IMR-90 (cell line): ENCODE measurements around the gene CLDN6. TPM values are rescaled to one million over a fixed set of nuclear protein-coding genes. Genes with fewer than 3 reads are reported as not detected.

ENCODE experiments used
- ATAC-seq: fragments of 200-7000 bp; cut with Tn5 transposase; 2 replicates; pipeline ENCODE4 v1.9.1; 2020; ENCODE audit warnings: low read depth, mild to moderate bottlenecking, moderate library complexity
- BruUV-seq: library from RNA; stranded (reverse); fragments of 400-500 nt; replicated peaks from 2 replicates; lab custom pipeline; 2021; lab: Mats Ljungman, UMichigan
- CTCF ChIA-PET: fragments of 300-600 bp; formaldehyde crosslinking; extraction: SDS; loops from one replicate; lab custom pipeline; 2021; ENCODE audit warnings: antibody characterized with exemption; lab: Yijun Ruan, JAX
- POLR2A ChIA-PET: fragments of 300-600 bp; sonication (Branson Sonifier 250); formaldehyde crosslinking; loops from one replicate; lab custom pipeline; 2022; ENCODE audit warnings: antibody characterized with exemption; ENCODE audit not compliant: unreplicated experiment; lab: Charles Lee
- DNase-seq: peaks from one replicate; pipeline ENCODE4 v3.0.0; 2013
- H2AFZ ChIP-seq: replicated peaks from 2 replicates; pipeline ENCODE3; 2013; ENCODE audit warnings: low read length, mild to moderate bottlenecking; ENCODE audit not compliant: poor library complexity
- H2AK5ac ChIP-seq: 2 replicates; pipeline ENCODE4 v1.6.1; 2013; ENCODE audit warnings: low read depth, low read length, inconsistent platforms
- H2AK9ac ChIP-seq: replicated peaks from 2 replicates; pipeline ENCODE3; 2013; ENCODE audit warnings: mild to moderate bottlenecking, low read depth, low read length, moderate library complexity; ENCODE audit not compliant: poor library complexity
- H2BK120ac ChIP-seq: 2 replicates; pipeline ENCODE4 v1.6.1; 2013; ENCODE audit warnings: low read depth, low read length, inconsistent platforms
- H2BK15ac ChIP-seq: 3 replicates; pipeline ENCODE4 v1.6.1; 2013; ENCODE audit warnings: low read depth, low read length, inconsistent platforms
- H2BK20ac ChIP-seq: 2 replicates; pipeline ENCODE4 v1.6.1; 2013; ENCODE audit warnings: low read depth, mild to moderate bottlenecking, inconsistent platforms, low read length, moderate library complexity
- H2BK5ac ChIP-seq: 2 replicates; pipeline ENCODE4 v1.6.1; 2013; ENCODE audit warnings: mild to moderate bottlenecking, low read depth, low read length, inconsistent platforms; ENCODE audit not compliant: poor library complexity, severe bottlenecking
- H3K14ac ChIP-seq: replicated peaks from 2 replicates; pipeline ENCODE4 v1.6.1; 2013; ENCODE audit warnings: low read depth, low read length, inconsistent platforms
- H3K18ac ChIP-seq: 2 replicates; pipeline ENCODE4 v1.6.1; 2013; ENCODE audit warnings: low read depth, low read length, control low read depth
- H3K23ac ChIP-seq: 2 replicates; pipeline ENCODE4 v1.6.1; 2013; ENCODE audit warnings: low read depth, low read length, inconsistent platforms
- H3K27ac ChIP-seq: 2 replicates; pipeline ENCODE4 v1.5.1; 2013; ENCODE audit warnings: mild to moderate bottlenecking, control low read depth, low read length; ENCODE audit not compliant: insufficient read depth
- H3K27me3 ChIP-seq: 2 replicates; pipeline ENCODE4 v1.6.1; 2013; ENCODE audit warnings: low read length; ENCODE audit not compliant: control insufficient read depth, insufficient read depth
- H3K36me3 ChIP-seq: 2 replicates; pipeline ENCODE4 v1.6.1; 2013; ENCODE audit warnings: low read length, mixed read lengths; ENCODE audit not compliant: control insufficient read depth, insufficient read depth
- H3K4ac ChIP-seq: 2 replicates; pipeline ENCODE4 v1.6.1; 2013; ENCODE audit warnings: low read depth, low read length, inconsistent platforms
- H3K4me1 ChIP-seq: 2 replicates; pipeline ENCODE4 v1.6.1; 2013; ENCODE audit warnings: low read length, mixed read lengths; ENCODE audit not compliant: control insufficient read depth, insufficient read depth
- H3K4me2 ChIP-seq: 2 replicates; pipeline ENCODE4 v1.6.1; 2013; ENCODE audit warnings: low read depth, mild to moderate bottlenecking, control low read depth, low read length, moderate library complexity
- H3K4me3 ChIP-seq: 2 replicates; pipeline ENCODE4 v1.5.1; 2013; ENCODE audit warnings: low read depth, mild to moderate bottlenecking, control low read depth, low read length, moderate library complexity; ENCODE audit not compliant: insufficient read depth
- H3K56ac ChIP-seq: 2 replicates; pipeline ENCODE4 v1.6.1; 2013; ENCODE audit warnings: low read length, inconsistent platforms; ENCODE audit not compliant: insufficient read depth; ENCODE audit errors: extremely low read depth
- H3K79me1 ChIP-seq, 2 experiments: 2 replicates each; pipeline ENCODE4 v1.6.1; 2013; ENCODE audit warnings: low read length in 2 of 2, inconsistent platforms in 1 of 2, low read depth in 1 of 2
- H3K9ac ChIP-seq: 2 replicates; pipeline ENCODE4 v1.6.1; 2013; ENCODE audit warnings: low read depth, low read length, control low read depth
- H3K9me1 ChIP-seq: 2 replicates; pipeline ENCODE4 v1.6.1; 2013; ENCODE audit warnings: low read length, inconsistent platforms; ENCODE audit not compliant: insufficient read depth
- H3K9me3 ChIP-seq: 2 replicates; pipeline ENCODE4 v1.6.1; 2013; ENCODE audit warnings: low read length; ENCODE audit not compliant: control insufficient read depth, insufficient read depth
- H4K20me1 ChIP-seq: 2 replicates; pipeline ENCODE4 v1.6.1; 2013; ENCODE audit warnings: low read length, inconsistent platforms; ENCODE audit not compliant: insufficient read depth
- H4K5ac ChIP-seq: 2 replicates; pipeline ENCODE4 v1.6.1; 2013; ENCODE audit warnings: mild to moderate bottlenecking, low read depth, low read length, control low read depth
- H4K8ac ChIP-seq, 2 experiments: 2 replicates each; pipeline ENCODE4 v1.6.1; 2013; ENCODE audit warnings: low read depth in 2 of 2, low read length in 2 of 2, control low read depth in 1 of 2, inconsistent platforms in 1 of 2
- H4K91ac ChIP-seq: 2 replicates; pipeline ENCODE4 v1.6.1; 2013; ENCODE audit warnings: low read depth, low read length, inconsistent platforms; ENCODE audit not compliant: insufficient read depth
- CTCF ChIP-seq: conservative IDR thresholded peaks from 2 replicates; pipeline ENCODE4 v1.5.1; 2012; ENCODE audit warnings: mild to moderate bottlenecking, low read depth, low read length, improper control_type of control experiment
- FOS ChIP-seq: fragments of 150-350 bp; IDR thresholded peaks from 2 replicates; pipeline ENCODE4 v1.6.1; 2016; ENCODE audit warnings: low read depth, low read length
- RFX5 ChIP-seq: IDR thresholded peaks from 2 replicates; pipeline ENCODE4 v1.8.0; 2012; ENCODE audit warnings: low read depth, mild to moderate bottlenecking, low read length, moderate library complexity
- WGBS, 2 experiments: methylation state at CpG; one replicate each; pipeline versions ENCODE4 v1.1.5 to v1.1.7; 2013; ENCODE audit warnings: missing lambda C conversion rate in 2 of 2; ENCODE audit not compliant: insufficient read length in 1 of 2; ENCODE audit errors: extremely low coverage in 2 of 2; 5-methylcytosine and 5-hydroxymethylcytosine counted together
- dilution Hi-C: fragments of 300-500 bp; cut with HindIII; formaldehyde crosslinking; loops from one replicate; pipeline ENCODE4 v1.14.3; 2018; ENCODE audit warnings: low sequenced_read_pairs; ENCODE audit not compliant: unreplicated experiment
- in situ Hi-C: fragments of 300-500 bp; cut with MboI; formaldehyde crosslinking; loops from 3 replicates; pipeline ENCODE4 v1.14.3; 2019; ENCODE audit warnings: low sequenced_read_pairs, inconsistent platforms, mixed read lengths
- intact Hi-C: fragments of 100-400 bp; cut with micrococcal nuclease; formaldehyde crosslinking; loops from 2 replicates; pipeline ENCODE4 v1.10.0; 2022
- polyA plus RNA-seq, 3 experiments: library from polyadenylated mRNA; depleted of rRNA; stranded (reverse); fragments of >200 nt; gene quantifications; 2 replicates each; pipeline ENCODE4 v1.2.3, GENCODE V29; 2012; ENCODE audit warnings: low replicate concordance in 1 of 3
- total RNA-seq: library from RNA; depleted of rRNA; stranded (reverse); fragments of >200 nt; gene quantifications from 2 replicates; pipeline ENCODE4 v1.2.3, GENCODE V29; 2012

CLDN6 gene
- total and polyA plus RNA-seq, 2 of the 4 experiments (the other 2 are of a cell fraction): 0.14 TPM; not detected in 1

- no peaks in the 10 kb centered on the region for H3K4me1 ChIP-seq
- H4K5ac ChIP-seq: no peak overlapping the region
- no peak overlapping the region for H3K4me2 ChIP-seq
- no peaks in the 10 kb centered on the region for H4K20me1 ChIP-seq
- no peak overlapping the region for H2BK15ac ChIP-seq
- no peak overlapping the region for H2AK5ac ChIP-seq
- ChIA-PET POLR2A (no interaction called here), CTCF (no interaction called here)
- H2AK9ac ChIP-seq: no peak overlapping the region
- no peak overlapping the region for H3K27ac ChIP-seq
- H3K18ac ChIP-seq: no peak overlapping the region
- no peak overlapping the region for H2BK120ac ChIP-seq
- H3K14ac ChIP-seq: no peak overlapping the region
- no peak overlapping the region for H4K8ac ChIP-seq
- no peak overlapping the region for H3K23ac ChIP-seq
- no peaks in the 10 kb centered on the region for H3K79me1 ChIP-seq
- ATAC-seq (no peak), DNase-seq (no peak)
- 94% methylated on average over 4 of the region's 14 CpGs; no CpG with 5 or more reads in 1 of the 2 experiments for WGBS, 2 experiments
- H3K9me3 ChIP-seq: no peaks in the 10 kb centered on the region
- H4K91ac ChIP-seq: no peak overlapping the region
- no peak overlapping the region for H3K4me3 ChIP-seq
- H3K36me3 ChIP-seq: no peaks in the 10 kb centered on the region
- TF ChIP-seq CTCF (no peak), FOS (no peak), RFX5 (no peak)
- no peaks in the 10 kb centered on the region for H3K9me1 ChIP-seq
- H3K4ac ChIP-seq: no peak overlapping the region
- dilution Hi-C loops (no loop called here), in situ Hi-C loops (no loop called here), intact Hi-C loops (no loop called here)
- H3K27me3 ChIP-seq: peaks cover 41% of the 10 kb centered on the region
- H2BK5ac ChIP-seq: no peak overlapping the region
- H3K56ac ChIP-seq: no peak overlapping the region
- no peak overlapping the region for H2AFZ ChIP-seq
- BruUV-seq: no TSS peak
- H2BK20ac ChIP-seq: no peak overlapping the region
- H3K9ac ChIP-seq: no peak overlapping the region
Measured at GRCh38 chr16:2992383-2993081, 25.5 kb downstream of the CLDN6 start.
